ENCODE results near the gene STARD10. TPM values are rescaled to one million over a fixed set of nuclear protein-coding genes. Genes with fewer than 3 reads are reported as not detected.
A peak's percentile ranks its signal among the peaks of the same experiment; 100 is the strongest.

STARD10 gene
- total and polyA plus RNA-seq, 8 donors: 83.8 to 146 (median 114) TPM

DNA sequence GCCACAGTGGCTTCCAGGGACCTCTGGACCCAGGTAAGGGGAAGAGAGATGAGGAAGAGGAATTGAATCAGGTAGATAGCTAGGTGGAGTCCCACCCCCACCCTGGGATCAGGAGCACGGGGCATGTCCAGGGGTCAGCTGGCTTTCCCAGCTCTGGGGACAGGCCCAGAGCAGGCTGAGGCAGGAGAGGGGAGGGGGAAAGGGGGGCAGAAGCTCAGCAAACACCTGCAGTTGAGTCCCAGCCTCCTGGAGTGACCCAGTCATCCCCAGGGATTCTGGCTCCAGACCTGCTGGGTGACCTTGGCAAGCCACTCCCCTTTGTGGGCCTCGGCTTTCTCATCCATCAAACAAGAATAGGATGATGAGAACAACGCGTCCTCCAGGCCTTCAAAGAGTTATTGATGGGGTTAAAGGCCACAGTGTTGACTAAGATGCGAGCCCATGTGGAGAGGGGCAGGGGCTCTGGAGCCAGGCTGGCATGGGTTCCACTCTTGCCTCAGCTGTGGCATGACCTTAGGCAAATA, 16.0 kb downstream of the STARD10 start:
- no peaks in the 10 kb centered on the region for H3K36me3 ChIP-seq
- H3K27ac ChIP-seq: no peak overlapping the region
- peaks cover 4 to 62% of the 10 kb centered on the region in 2 donors for H3K4me1 ChIP-seq
- TF ChIP-seq, protein P1, sequence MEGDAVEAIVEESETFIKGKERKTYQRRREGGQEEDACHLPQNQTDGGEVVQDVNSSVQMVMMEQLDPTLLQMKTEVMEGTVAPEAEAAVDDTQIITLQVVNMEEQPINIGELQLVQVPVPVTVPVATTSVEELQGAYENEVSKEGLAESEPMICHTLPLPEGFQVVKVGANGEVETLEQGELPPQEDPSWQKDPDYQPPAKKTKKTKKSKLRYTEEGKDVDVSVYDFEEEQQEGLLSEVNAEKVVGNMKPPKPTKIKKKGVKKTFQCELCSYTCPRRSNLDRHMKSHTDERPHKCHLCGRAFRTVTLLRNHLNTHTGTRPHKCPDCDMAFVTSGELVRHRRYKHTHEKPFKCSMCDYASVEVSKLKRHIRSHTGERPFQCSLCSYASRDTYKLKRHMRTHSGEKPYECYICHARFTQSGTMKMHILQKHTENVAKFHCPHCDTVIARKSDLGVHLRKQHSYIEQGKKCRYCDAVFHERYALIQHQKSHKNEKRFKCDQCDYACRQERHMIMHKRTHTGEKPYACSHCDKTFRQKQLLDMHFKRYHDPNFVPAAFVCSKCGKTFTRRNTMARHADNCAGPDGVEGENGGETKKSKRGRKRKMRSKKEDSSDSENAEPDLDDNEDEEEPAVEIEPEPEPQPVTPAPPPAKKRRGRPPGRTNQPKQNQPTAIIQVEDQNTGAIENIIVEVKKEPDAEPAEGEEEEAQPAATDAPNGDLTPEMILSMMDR (IDR thresholded peaks at IDR 0.05): no peak
- H3K4me3 ChIP-seq: no peak overlapping the region
- peaks cover 0 to 14% of the 10 kb centered on the region in 2 donors for H3K27me3 ChIP-seq
- no peaks in the 10 kb centered on the region for H3K9me3 ChIP-seq
- intact Hi-C loops (cut with DNase I): no loop called here
- ATAC-seq (no peak), DNase-seq (no peak)

DNA sequence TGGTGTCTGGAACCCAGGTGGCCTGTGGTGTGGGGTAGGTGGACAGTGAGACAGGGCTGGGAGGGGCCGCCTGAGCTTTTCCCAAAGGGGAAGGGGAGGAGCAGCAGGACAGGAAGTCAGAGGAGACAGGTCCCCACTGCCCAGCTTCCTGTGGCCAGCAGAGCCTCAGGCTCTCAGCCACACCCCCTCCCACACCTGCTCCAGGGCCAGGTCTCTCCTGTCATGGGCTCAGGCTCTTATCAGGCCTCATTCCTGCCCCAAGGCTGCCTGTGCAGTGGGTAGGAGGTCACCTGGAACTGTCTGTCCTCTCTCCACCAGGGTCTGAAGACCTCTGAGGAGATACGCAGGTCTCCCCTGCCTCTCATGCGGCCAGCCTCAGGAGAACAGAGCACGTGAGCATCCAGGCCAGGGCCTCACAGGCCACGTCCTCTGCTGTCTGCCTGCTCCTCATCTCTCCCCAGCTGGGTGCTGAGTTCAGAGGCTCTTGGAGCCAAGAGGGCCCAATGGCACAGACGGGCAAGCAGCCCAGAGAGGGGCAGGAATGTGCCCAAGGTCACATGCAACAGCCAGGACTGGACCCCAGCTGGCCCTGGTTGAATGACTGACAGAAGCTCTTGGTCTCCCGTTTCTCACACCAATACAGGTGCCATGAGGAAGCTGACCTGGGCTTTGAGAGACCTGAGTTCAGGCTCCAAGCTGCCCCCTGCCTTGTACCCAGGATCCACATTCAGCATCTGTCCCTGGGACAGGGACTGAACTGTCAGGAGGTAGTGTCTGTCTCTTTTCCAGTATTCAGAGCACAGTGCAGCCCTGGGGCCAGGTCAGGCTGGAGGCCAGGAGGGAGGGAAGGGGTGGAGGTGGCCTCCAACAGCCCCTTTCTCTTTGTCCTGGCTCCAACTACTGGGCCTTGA, 16.7 kb downstream of the STARD10 start:
- DNase-seq (peak in 1 of 4 donors; percentile 82), ATAC-seq (no peak)
- H3K36me3 ChIP-seq: no peaks in the 10 kb centered on the region
- no peak overlapping the region for H3K4me3 ChIP-seq
- H3K4me1 ChIP-seq: peaks cover 3 to 57% of the 10 kb centered on the region in 2 donors
- no peaks in the 10 kb centered on the region for H3K9me3 ChIP-seq
- H3K27me3 ChIP-seq: peaks cover 0 to 14% of the 10 kb centered on the region in 2 donors
- intact Hi-C loops (cut with DNase I): no loop called here
- TF ChIP-seq, protein P1 (IDR thresholded peaks at IDR 0.05): no peak
- peak overlapping the region in 1 of 2 donors; percentile 1 for H3K27ac ChIP-seq

DNA sequence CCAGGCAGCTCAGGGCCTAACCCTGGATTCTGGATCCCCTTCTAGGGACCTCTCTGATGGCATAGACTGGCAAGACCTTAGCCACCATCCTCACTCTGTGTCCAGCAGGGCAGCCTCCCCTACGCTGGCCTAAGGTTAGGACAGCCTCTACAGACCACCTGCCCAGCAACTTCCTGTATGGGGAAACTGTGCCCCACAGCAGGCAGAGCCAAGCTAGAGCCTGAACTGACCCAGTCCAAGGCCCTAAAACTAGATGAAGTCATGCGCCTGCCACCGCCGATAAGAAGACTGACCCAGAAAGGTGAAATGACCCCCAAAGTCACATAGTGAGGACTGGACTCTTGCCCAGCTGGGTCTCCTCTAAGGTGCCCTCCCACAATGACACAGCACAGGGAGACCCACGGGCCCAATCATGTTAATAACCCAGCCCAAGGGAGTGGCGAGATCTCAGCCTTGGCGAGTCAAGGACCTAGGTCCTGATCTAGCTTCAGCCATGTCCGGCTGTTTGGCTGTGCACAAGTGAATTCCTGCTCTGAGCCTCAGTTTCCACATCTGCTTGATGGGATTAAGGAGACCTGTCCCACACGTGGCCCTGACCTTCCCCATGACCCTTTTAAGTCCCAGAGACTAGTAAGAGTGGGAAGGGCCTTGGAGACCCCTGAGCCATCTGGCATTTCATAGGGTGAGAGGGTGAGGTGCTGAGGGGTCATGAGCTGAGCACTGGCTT, 17.6 kb downstream of the STARD10 start:
- Histone ChIP-seq H3K27me3 (peaks cover 0 to 13% of the 10 kb centered on the region in 2 donors), H3K4me1 (peaks cover 0 to 57% of the 10 kb centered on the region in 2 donors), H3K27ac (no peak overlapping the region), H3K36me3 (no peaks in the 10 kb centered on the region), H3K4me3 (no peak overlapping the region), H3K9me3 (no peaks in the 10 kb centered on the region)
- ATAC-seq (no peak), DNase-seq (no peak)
- TF ChIP-seq, protein P1 (IDR thresholded peaks at IDR 0.05): no peak
- intact Hi-C loops (cut with DNase I): no loop called here

DNA sequence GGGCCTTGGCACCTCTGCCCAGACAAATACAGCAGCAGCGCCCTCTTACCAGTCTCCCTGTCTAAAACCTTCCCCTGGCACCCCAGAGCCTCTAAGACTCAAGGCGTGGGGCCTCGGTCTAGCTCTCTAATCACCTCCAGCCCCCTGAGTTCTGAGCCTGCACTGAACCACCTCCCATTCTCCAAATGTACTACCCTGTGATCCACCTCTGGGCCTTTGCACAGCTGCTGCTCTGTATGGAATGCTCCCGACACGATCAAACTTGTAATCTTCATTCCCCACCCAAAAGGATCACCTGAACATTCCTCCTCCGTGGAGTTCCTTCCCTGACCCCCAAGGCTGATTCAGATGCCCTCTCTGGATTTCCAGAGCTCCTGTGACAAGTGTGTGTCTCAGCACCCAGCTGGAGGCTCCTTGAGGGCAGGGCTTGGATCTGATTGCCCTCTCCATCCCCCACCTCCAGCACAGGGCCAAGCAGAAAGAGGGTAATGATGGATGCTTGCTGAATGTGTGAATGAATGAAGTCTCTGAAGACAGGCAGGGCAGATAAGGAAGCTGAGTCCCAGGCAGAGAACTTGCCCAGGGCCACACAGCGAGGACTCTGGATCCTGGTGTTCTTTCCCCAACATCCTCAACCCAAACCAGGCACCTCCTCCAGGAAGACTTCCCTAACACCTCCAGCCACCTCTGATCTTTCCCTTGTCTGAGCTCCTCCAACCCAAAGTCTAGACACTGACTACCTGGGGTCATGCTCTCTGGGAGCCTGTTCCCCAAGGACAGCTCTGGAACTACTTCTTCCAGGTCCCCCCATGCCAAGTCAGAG, 18.3 kb downstream of the STARD10 start:
- Histone ChIP-seq H3K27ac (no peak overlapping the region), H3K4me1 (peaks cover 0 to 50% of the 10 kb centered on the region in 2 donors), H3K36me3 (no peaks in the 10 kb centered on the region), H3K27me3 (peaks cover 0 to 6% of the 10 kb centered on the region in 2 donors), H3K9me3 (no peaks in the 10 kb centered on the region), H3K4me3 (no peak overlapping the region)
- DNase-seq (no peak), ATAC-seq (no peak)
- intact Hi-C loops (cut with DNase I): no loop called here
- TF ChIP-seq, protein P1 (IDR thresholded peaks at IDR 0.05): no peak

Measured in left lung (tissue), 10 donors.